SK-N-SH treated with all-trans-retinoic acid at 6 μM for 48 hours (cell line): ENCODE results near the gene ADAM33.

Experiments
- ATAC-seq: fragments of 200-7000 bp; cut with Tn5 transposase; 3 replicates; pipeline ENCODE4 v1.9.1; 2020; ENCODE audit warnings: mild to moderate bottlenecking, moderate library complexity
- ARNTL ChIP-seq: fragments of 450-650 bp; formaldehyde crosslinking; IDR thresholded peaks from 2 replicates; pipeline ENCODE4 v1.5.0; 2020; ENCODE audit warnings: low read depth, mild to moderate bottlenecking, moderate library complexity, borderline replicate concordance
- BACH2 ChIP-seq: fragments of 250-450 bp; sonication (Bioruptor Pico); IDR thresholded peaks from 2 replicates; pipeline ENCODE4 v1.9.0; 2021; ENCODE audit warnings: mild to moderate bottlenecking, borderline replicate concordance
- CREB5 ChIP-seq: fragments of 250-450 bp; sonication (Bioruptor Pico); IDR thresholded peaks from 2 replicates; pipeline ENCODE4 v1.5.1; 2020; ENCODE audit warnings: low read depth, mild to moderate bottlenecking, moderate library complexity
- CSDC2 ChIP-seq: fragments of 250-450 bp; sonication (Bioruptor Pico); IDR thresholded peaks from 2 replicates; pipeline ENCODE4 v1.5.0; 2020; ENCODE audit warnings: mild to moderate bottlenecking, moderate library complexity
- GLIS3 ChIP-seq: fragments of 250-450 bp; sonication (Bioruptor Pico); IDR thresholded peaks from 2 replicates; pipeline ENCODE4 v1.5.0; 2020; ENCODE audit warnings: mild to moderate bottlenecking, moderate library complexity
- PATZ1 ChIP-seq: fragments of 250-450 bp; sonication (Bioruptor Pico); IDR thresholded peaks from 2 replicates; pipeline ENCODE4 v1.8.0; 2020; ENCODE audit warnings: mild to moderate bottlenecking, moderate library complexity, borderline replicate concordance
- POU6F1 ChIP-seq: fragments of 250-450 bp; sonication (Bioruptor Pico); IDR thresholded peaks from 2 replicates; pipeline ENCODE4 v1.8.0; 2021; ENCODE audit warnings: low read depth, mild to moderate bottlenecking, moderate library complexity, borderline replicate concordance
- PPARA ChIP-seq: fragments of 250-450 bp; sonication (Bioruptor Pico); IDR thresholded peaks from 2 replicates; pipeline ENCODE4 v1.5.0; 2020; ENCODE audit warnings: mild to moderate bottlenecking, borderline replicate concordance
- TCF4 ChIP-seq: fragments of 250-450 bp; sonication (Bioruptor Pico); IDR thresholded peaks from 2 replicates; pipeline ENCODE4 v1.8.0; 2021; ENCODE audit warnings: mild to moderate bottlenecking, moderate library complexity, borderline replicate concordance
- TOX ChIP-seq: fragments of 250-450 bp; sonication (Bioruptor Pico); IDR thresholded peaks from 2 replicates; pipeline ENCODE4 v1.8.0; 2021; ENCODE audit warnings: mild to moderate bottlenecking, moderate library complexity, borderline replicate concordance
- TSHZ2 ChIP-seq: fragments of 250-450 bp; sonication (Bioruptor Pico); IDR thresholded peaks from 2 replicates; pipeline ENCODE4 v1.5.0; 2020; ENCODE audit warnings: mild to moderate bottlenecking, moderate library complexity
- ZC3H10 ChIP-seq: fragments of 250-450 bp; sonication (Bioruptor Pico); IDR thresholded peaks from 2 replicates; pipeline ENCODE4 v1.5.1; 2021; ENCODE audit warnings: mild to moderate bottlenecking, moderate library complexity
- ZFP3 ChIP-seq: fragments of 250-450 bp; sonication (Bioruptor Pico); IDR thresholded peaks from 2 replicates; pipeline ENCODE4 v1.5.0; 2020; ENCODE audit warnings: mild to moderate bottlenecking, moderate library complexity
- ZFP30 ChIP-seq: fragments of 450-650 bp; formaldehyde crosslinking; IDR thresholded peaks from 2 replicates; pipeline ENCODE4 v1.5.0; 2022; ENCODE audit warnings: mild to moderate bottlenecking, moderate library complexity
- ZNF565 ChIP-seq: fragments of 450-650 bp; formaldehyde crosslinking; conservative IDR thresholded peaks from 2 replicates; pipeline ENCODE4 v1.5.0; 2020; ENCODE audit warnings: low read depth, mild to moderate bottlenecking, moderate library complexity
- ZNF70 ChIP-seq: fragments of 450-650 bp; formaldehyde crosslinking; IDR thresholded peaks from 2 replicates; pipeline ENCODE4 v1.5.0; 2020; ENCODE audit warnings: mild to moderate bottlenecking, moderate library complexity
- ZNF8 ChIP-seq: fragments of 450-650 bp; formaldehyde crosslinking; IDR thresholded peaks from 2 replicates; pipeline ENCODE4 v1.5.0; 2020; ENCODE audit warnings: mild to moderate bottlenecking, moderate library complexity

The ADAM33 gene

GRCh38 chr20:3681352-3681930 lies 369 bp downstream of the ADAM33 start:
- ATAC-seq = no peak
- TF ChIP-seq ARNTL (CRISPR knock-in tag) = no peak
- no peak for TF ChIP-seq PATZ1 (CRISPR knock-in tag)
- no peak for TF ChIP-seq BACH2 (CRISPR knock-in tag)
- TF ChIP-seq ZC3H10 (CRISPR knock-in tag) = no peak
- TF ChIP-seq ZNF70 (CRISPR knock-in tag) = no peak
- no peak for TF ChIP-seq PPARA (CRISPR knock-in tag)
- no peak for TF ChIP-seq CSDC2 (CRISPR knock-in tag)
- no peak for TF ChIP-seq ZFP30 (CRISPR knock-in tag)
- TF ChIP-seq TCF4 (CRISPR knock-in tag) = no peak
- TF ChIP-seq ZNF8 (CRISPR knock-in tag) = no peak
- no peak for TF ChIP-seq TSHZ2 (CRISPR knock-in tag)
- no peak for TF ChIP-seq ZFP3
- TF ChIP-seq, all 23 proteins: peak for 0

- TF ChIP-seq POU6F1 (CRISPR knock-in tag) = no peak
- no peak for TF ChIP-seq ZFP30 (CRISPR knock-in tag)
- no peak for TF ChIP-seq CREB5
- TF ChIP-seq GLIS3 (CRISPR knock-in tag) = no peak
- TF ChIP-seq PATZ1 (CRISPR knock-in tag) = no peak
- no peak for TF ChIP-seq TSHZ2 (CRISPR knock-in tag)
- TF ChIP-seq CSDC2 (CRISPR knock-in tag) = no peak
- no peak for TF ChIP-seq ZNF565 (CRISPR knock-in tag)
- no peak for TF ChIP-seq TOX (CRISPR knock-in tag)
- TF ChIP-seq ZC3H10 (CRISPR knock-in tag) = no peak
- no peak for TF ChIP-seq ZNF8 (CRISPR knock-in tag)
- ATAC-seq = no peak
Observed at GRCh38 chr20:3680701-3681351, 984 bp downstream of the ADAM33 start.
